Lower lobe of right lung (tissue), 2 donors: ENCODE measurements around the gene STK39. TPM values are rescaled to one million over a fixed set of nuclear protein-coding genes. Genes with fewer than 3 reads are reported as not detected.

Experiments used
- ATAC-seq, 2 donors: fragments of 200-7000 bp; cut with Tn5 transposase; one replicate each; pipeline ENCODE4 v1.9.1; 2020 to 2022; ENCODE audit warnings: mild to moderate bottlenecking in 2 of 2, moderate library complexity in 2 of 2
- DNase-seq: peaks from one replicate; pipeline ENCODE4 v3.0.0-alpha.2; 2020
- H3K27ac ChIP-seq: fragments of 200-600 bp; one replicate; pipeline ENCODE4 v1.8.0; 2022
- H3K27me3 ChIP-seq: fragments of 200-600 bp; one replicate; pipeline ENCODE4 v1.8.0; 2022; ENCODE audit warnings: low read depth
- H3K36me3 ChIP-seq: fragments of 200-600 bp; one replicate; pipeline ENCODE4 v1.8.0; 2022; ENCODE audit warnings: mild to moderate bottlenecking
- H3K4me1 ChIP-seq: fragments of 200-600 bp; one replicate; pipeline ENCODE4 v1.8.0; 2022
- H3K4me3 ChIP-seq: fragments of 200-600 bp; one replicate; pipeline ENCODE4 v1.8.0; 2022; ENCODE audit warnings: mild to moderate bottlenecking
- H3K9me3 ChIP-seq: fragments of 200-600 bp; one replicate; pipeline ENCODE4 v1.8.0; 2022
- intact Hi-C: fragments of 100-400 bp; cut with DNase I; formaldehyde crosslinking; loops from one replicate; pipeline ENCODE4 v1.11.0; 2022
- total RNA-seq: library from RNA; stranded (reverse); fragmentation: NEBNext Ultra II Directional; extraction: Animal tissue kit (Norgen Biotek cat#: 25700); gene quantifications from one replicate; pipeline ENCODE4 v1.2.1, GENCODE V29; 2021
- TF ChIP-seq, protein P1 (sequence below): fragments of 200-600 bp; IDR thresholded peaks from one replicate; pipeline ENCODE4 v1.8.0; 2022; ENCODE audit warnings: antibody characterized with exemption, mild to moderate bottlenecking
- donor health status: DM: no; HTN: yes; CAD: no; lungs with severe emphysema.

STK39 gene
- total RNA-seq, 1 donor from 2014 or later = 12.6 TPM

DNA sequence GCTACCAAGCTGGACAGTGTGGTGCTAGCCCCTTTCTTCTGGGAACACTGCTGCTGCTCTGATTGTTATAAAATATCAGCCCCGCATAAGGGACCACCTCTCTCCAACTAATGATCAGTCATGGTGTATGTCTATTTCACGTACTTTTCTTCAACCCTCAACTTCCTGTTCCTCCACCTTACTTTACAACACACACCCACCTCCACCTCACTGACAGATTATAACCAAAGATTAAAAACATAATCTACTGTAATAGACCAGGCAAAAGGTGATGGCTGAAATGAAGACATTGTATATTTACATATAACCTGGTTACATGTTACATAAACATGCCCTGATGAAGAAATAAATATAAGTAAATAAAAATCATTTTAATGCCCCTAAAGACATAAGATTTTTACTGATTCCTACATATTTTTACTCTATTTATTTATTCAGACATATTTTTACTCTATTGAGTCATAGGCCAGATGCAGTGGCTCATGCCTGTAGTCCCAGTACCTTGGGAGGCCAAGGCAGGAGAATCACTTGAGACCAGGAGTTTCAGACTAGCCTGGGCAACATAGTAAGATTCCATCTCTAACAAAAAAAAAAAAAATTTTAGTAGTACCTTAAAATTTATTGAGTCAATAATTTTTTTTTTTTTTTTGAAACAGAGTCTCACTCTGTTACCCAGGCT, 12.8 kb downstream of the STK39 start:
- intact Hi-C loops = no loop called here
- Histone ChIP-seq H3K27ac (no peak overlapping the region), H3K36me3 (no peaks in the 10 kb centered on the region), H3K27me3 (no peaks in the 10 kb centered on the region), H3K9me3 (no peaks in the 10 kb centered on the region), H3K4me1 (no peaks in the 10 kb centered on the region), H3K4me3 (no peak overlapping the region)
- TF ChIP-seq, protein P1, sequence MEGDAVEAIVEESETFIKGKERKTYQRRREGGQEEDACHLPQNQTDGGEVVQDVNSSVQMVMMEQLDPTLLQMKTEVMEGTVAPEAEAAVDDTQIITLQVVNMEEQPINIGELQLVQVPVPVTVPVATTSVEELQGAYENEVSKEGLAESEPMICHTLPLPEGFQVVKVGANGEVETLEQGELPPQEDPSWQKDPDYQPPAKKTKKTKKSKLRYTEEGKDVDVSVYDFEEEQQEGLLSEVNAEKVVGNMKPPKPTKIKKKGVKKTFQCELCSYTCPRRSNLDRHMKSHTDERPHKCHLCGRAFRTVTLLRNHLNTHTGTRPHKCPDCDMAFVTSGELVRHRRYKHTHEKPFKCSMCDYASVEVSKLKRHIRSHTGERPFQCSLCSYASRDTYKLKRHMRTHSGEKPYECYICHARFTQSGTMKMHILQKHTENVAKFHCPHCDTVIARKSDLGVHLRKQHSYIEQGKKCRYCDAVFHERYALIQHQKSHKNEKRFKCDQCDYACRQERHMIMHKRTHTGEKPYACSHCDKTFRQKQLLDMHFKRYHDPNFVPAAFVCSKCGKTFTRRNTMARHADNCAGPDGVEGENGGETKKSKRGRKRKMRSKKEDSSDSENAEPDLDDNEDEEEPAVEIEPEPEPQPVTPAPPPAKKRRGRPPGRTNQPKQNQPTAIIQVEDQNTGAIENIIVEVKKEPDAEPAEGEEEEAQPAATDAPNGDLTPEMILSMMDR = no peak
- ATAC-seq (no peak), DNase-seq (no peak)

- Histone ChIP-seq H3K4me1 (no peaks in the 10 kb centered on the region), H3K27ac (no peak overlapping the region), H3K36me3 (no peaks in the 10 kb centered on the region), H3K27me3 (no peaks in the 10 kb centered on the region), H3K4me3 (no peak overlapping the region), H3K9me3 (no peaks in the 10 kb centered on the region)
- TF ChIP-seq, protein P1 = no peak
- intact Hi-C loops = no loop called here
- DNase-seq (no peak), ATAC-seq (no peak)
Measured at GRCh38 chr2:168233726-168234406, 13.5 kb downstream of the STK39 start.

DNA sequence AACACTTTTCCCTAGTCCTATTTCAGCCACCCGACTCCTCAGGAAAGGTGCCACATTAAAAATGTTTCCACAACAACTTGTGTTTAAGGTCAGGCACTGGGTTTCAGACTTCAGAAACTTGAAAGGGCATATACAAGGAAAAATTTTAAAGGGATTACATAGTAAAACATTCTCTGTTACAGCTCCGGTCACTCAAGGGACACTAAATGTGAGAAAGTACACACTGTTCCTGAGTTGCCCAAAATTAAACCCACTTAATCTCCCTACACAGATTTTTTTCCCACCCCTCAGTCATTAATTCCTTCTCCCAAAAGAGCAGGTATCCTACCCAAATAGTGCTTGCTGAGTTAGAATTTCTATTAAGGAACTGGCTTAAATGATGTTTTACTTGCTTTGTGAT, 14.2 kb downstream of the STK39 start:
- Histone ChIP-seq H3K9me3 (no peaks in the 10 kb centered on the region), H3K4me3 (no peak overlapping the region), H3K36me3 (no peaks in the 10 kb centered on the region), H3K4me1 (no peaks in the 10 kb centered on the region), H3K27ac (no peak overlapping the region), H3K27me3 (no peaks in the 10 kb centered on the region)
- intact Hi-C loops = no loop called here
- no peak for DNase-seq
- TF ChIP-seq, protein P1 = no peak
- no peak for ATAC-seq

GRCh38 chr2:168231609-168232241, 15.7 kb downstream of the STK39 start:
- Histone ChIP-seq H3K27me3 (no peaks in the 10 kb centered on the region), H3K36me3 (no peaks in the 10 kb centered on the region), H3K4me3 (no peak overlapping the region), H3K27ac (no peak overlapping the region), H3K9me3 (no peaks in the 10 kb centered on the region), H3K4me1 (no peaks in the 10 kb centered on the region)
- TF ChIP-seq, protein P1 = no peak
- intact Hi-C loops = no loop called here
- no peak for ATAC-seq
- no peak for DNase-seq

DNA sequence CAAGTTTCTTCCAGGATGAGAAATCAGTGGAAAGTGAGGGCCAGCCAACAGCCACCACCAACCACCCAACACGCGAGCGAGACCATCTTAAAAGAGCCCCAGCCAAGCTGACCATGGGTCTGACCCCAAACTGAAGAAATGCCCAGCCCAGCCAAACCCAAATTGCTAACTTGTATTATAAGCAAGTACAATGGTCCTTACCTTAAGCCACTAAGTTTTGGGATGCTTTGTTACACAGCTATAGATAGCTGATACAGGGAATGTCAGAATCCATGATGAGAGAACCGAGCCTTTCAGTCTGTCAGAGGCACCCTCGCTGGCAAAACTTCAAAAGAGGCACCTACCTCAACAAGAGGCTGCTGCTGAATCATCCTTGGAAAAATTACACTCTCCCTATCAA, 17.0 kb downstream of the STK39 start:
- H3K36me3 ChIP-seq = no peaks in the 10 kb centered on the region
- no peaks in the 10 kb centered on the region for H3K9me3 ChIP-seq
- DNase-seq = no peak
- TF ChIP-seq, protein P1 = no peak
- H3K4me1 ChIP-seq = no peaks in the 10 kb centered on the region
- intact Hi-C loops = no loop called here
- H3K4me3 ChIP-seq = no peak overlapping the region
- no peaks in the 10 kb centered on the region for H3K27me3 ChIP-seq
- no peak overlapping the region for H3K27ac ChIP-seq
- no peak for ATAC-seq
